Mesodermal cell (in vitro differentiated cells): ENCODE results near the gene ABHD14A. TPM values are rescaled to one million over a fixed set of nuclear protein-coding genes. Genes with fewer than 3 reads are reported as not detected.
A peak's percentile ranks its signal among the peaks of the same experiment; 100 is the strongest.
"Not testable (repeated sequence)": the region's sequence is repeated elsewhere in the genome, so short reads cannot be mapped to it uniquely, and the experiment has no call there.

Experiments used
- H3K27ac ChIP-seq: 2 replicates; pipeline ENCODE4 v1.7.0; 2013; ENCODE audit warnings: mild to moderate bottlenecking, low read depth, low read length, moderate library complexity; ENCODE audit not compliant: severe bottlenecking
- H3K36me3 ChIP-seq: 2 replicates; pipeline ENCODE4 v1.7.1; 2013; ENCODE audit warnings: mild to moderate bottlenecking, low read length, moderate library complexity; ENCODE audit not compliant: control insufficient read depth, insufficient read depth
- H3K4me1 ChIP-seq: one replicate; pipeline ENCODE4 v1.7.1; 2013; ENCODE audit warnings: mild to moderate bottlenecking, low read length; ENCODE audit not compliant: insufficient read depth, control insufficient read depth, poor library complexity, severe bottlenecking
- H3K4me3 ChIP-seq: 2 replicates; pipeline ENCODE4 v1.7.0; 2013; ENCODE audit warnings: low read length, control low read depth, mild to moderate bottlenecking; ENCODE audit not compliant: insufficient read depth, poor library complexity, severe bottlenecking; ENCODE audit errors: extremely low read depth
- H3K9me3 ChIP-seq: 2 replicates; pipeline ENCODE4 v1.7.1; 2013; ENCODE audit warnings: mild to moderate bottlenecking, low read length, moderate library complexity; ENCODE audit not compliant: control insufficient read depth
- WGBS, 2 experiments: methylation state at CpG; one replicate each; pipeline ENCODE4 v1.1.5; 2013; ENCODE audit warnings: missing lambda C conversion rate in 2 of 2; ENCODE audit not compliant: insufficient coverage in 2 of 2; 5-methylcytosine and 5-hydroxymethylcytosine counted together
- polyA plus RNA-seq, 2 experiments: library from polyadenylated mRNA; stranded (reverse); fragments of 50-300 nt; gene quantifications; one replicate each; pipeline ENCODE4 v1.2.3, GENCODE V29; 2013

ABHD14A gene
- 16.5 TPM for polyA plus RNA-seq (2013, experiment 1 of 2)
- polyA plus RNA-seq (2013, experiment 2 of 2): 13.2 TPM

DNA sequence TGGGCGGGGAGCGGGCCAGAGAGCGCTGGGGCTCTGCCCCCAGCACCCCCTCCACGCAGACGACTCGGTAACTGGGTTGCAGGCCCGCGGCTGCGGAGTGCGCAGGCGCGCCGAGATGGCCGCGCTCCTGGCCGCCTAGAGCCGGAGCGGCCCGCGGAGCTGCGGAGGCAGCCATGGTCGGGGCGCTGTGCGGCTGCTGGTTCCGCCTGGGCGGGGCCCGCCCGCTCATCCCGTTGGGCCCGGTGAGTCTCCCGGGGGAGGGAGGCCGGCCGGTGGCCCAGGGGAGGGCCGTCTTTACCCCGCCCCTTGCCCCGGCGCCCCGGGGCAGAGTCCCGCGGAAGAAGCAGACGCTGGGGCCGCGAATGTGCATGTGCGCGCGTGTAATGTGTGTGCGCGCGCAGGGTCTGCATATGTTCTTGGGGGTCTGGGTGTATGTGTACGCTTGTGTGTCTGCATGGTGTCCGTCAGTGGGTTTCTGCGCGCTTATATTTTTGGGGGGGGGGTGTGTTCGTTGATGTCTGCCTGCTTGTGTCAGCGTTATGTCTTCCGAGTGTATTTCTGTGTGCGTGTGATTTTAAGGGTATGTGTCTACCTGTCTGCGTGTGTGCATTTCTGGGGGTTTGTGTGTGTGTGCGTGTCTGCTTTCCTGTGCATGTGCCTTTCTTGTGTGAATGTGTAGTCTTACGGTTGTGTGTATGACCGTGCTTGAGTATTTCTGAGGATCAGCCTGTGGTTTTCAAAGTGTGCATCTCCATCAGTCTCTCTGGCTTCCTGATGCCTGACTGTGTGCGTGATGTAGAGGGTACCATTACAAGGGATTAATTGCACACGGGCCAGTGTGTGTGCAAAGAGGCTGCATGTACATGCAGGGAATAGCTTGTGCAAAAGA is at the start of gene ABHD14A:
Gene ABHD14A, plus strand, starts transcription at position 102 of the 889 bp plus-strand sequence. Its CDS starts 72 bp downstream, at position 174.
- Histone ChIP-seq H3K9me3 (no peaks in the 10 kb centered on the region), H3K27ac (no peak within 1 kb of the TSS)
- 6 to 8% methylated on average over 44 to 49 of the region's 63 CpGs for WGBS, 2 experiments

DNA sequence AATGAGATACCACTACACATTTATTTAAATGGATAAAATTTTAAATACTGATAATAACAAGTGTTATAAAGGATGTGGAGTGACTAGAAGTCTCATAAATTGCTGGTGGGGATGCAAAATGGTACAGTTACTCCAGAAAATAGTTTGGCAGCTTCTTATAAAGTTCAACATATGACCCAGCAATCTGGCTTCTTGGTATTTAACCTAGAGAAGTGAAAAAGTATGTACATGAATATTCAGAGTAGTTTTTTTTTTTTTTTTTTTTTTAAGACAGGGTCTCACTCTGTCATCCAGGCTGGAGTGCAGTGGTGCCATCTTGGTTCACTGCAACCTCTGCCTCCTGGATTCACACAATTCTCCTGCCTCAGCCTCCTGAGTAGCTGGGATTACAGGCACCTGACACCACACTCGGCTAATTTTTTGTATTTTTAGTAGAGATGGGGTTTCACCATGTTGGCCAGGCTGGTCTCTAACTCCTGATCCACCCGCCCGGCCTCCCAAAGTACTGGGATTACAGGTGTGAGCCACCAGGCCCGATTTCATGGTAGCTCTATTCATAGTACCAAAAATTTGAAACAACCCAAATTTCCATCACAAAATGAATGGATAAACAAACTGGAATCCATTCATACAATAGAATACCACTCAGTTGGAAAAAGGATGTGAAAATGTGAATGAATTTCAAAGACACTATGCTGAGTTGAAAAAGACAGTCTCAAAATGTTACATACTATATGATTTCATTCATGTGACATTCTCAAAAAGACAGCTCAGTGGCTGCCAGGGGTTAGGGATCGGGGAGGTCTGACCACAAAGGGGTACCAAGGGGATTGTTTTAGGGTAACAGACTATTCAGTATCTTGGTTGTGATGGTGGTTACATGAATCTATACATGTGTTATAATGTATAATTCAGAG is 47.5 kb upstream of the ABHD14A start:
- Histone ChIP-seq H3K9me3 (no peaks in the 10 kb centered on the region), H3K36me3 (peaks cover under 1% of the 10 kb centered on the region), H3K4me3 (no peak overlapping the region), H3K27ac (no peak overlapping the region), H3K4me1 (no peaks in the 10 kb centered on the region)
- 92 to 100% methylated on average over 2 to 4 of the region's 5 CpGs for WGBS, 2 experiments

More for the DNA sequence above, at the start of gene ABHD14A:
- Histone ChIP-seq H3K4me3 (peak within 1 kb of the TSS; percentile 54), H3K4me1 (peaks cover 22% of the 10 kb centered on the region), H3K36me3 (peaks cover 1% of the 10 kb centered on the region)

DNA sequence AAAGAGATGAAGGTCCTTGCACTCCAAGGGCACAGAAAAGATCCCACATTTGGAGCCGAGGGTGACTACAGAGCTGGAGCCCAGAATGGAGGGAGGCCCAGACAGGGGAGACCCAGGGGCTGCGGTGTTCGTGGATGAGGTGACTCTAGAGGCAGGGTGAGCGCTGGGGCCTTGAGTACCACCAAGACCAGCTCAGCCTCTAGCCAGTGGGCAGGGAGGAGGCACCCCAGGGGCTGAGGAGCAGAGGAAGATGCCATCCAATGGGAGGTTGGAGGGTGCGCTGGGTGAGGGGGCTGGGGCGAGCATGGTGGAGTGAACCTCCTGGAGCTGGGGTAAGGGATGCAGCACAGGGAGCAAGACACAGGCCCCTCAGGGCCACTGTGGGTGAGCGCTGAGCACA is 46.4 kb upstream of the ABHD14A start:
- no peak overlapping the region for H3K4me3 ChIP-seq

DNA sequence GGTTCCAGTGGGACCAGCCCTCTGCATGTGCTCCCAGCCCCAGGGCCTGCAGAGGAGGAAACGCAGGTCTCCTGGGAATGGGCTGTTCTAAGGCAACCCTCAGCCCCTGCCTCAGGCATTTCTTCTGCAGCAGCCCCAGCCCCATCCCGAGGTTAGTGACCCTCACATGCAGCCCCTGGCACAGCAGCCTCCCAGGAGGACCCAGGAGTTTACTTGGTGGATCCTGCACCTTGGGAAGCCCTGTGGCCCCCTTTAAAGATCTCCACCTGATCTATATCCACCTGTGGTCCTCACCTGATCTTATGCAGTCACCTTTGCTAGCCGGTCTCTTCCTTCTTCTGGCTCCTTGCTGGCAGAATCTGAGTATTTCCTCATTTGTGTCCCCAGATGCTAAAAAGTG is 45.9 kb upstream of the ABHD14A start:
- WGBS, 2 experiments: 88 to 90% methylated on average over 3 of the region's 3 CpGs
- H3K27ac ChIP-seq, H3K9me3 ChIP-seq, H3K4me3 ChIP-seq, H3K4me1 ChIP-seq: not testable (repeated sequence)
- peaks cover 17% of the 10 kb centered on the region for H3K36me3 ChIP-seq

More for the DNA sequence above, 46.4 kb upstream of the ABHD14A start:
- H3K27ac ChIP-seq: no peak overlapping the region
- H3K4me1 ChIP-seq: no peaks in the 10 kb centered on the region
- peaks cover 12% of the 10 kb centered on the region for H3K36me3 ChIP-seq
- no peaks in the 10 kb centered on the region for H3K9me3 ChIP-seq
- WGBS, 2 experiments: 94% methylated on average over 3 to 6 of the region's 7 CpGs

DNA sequence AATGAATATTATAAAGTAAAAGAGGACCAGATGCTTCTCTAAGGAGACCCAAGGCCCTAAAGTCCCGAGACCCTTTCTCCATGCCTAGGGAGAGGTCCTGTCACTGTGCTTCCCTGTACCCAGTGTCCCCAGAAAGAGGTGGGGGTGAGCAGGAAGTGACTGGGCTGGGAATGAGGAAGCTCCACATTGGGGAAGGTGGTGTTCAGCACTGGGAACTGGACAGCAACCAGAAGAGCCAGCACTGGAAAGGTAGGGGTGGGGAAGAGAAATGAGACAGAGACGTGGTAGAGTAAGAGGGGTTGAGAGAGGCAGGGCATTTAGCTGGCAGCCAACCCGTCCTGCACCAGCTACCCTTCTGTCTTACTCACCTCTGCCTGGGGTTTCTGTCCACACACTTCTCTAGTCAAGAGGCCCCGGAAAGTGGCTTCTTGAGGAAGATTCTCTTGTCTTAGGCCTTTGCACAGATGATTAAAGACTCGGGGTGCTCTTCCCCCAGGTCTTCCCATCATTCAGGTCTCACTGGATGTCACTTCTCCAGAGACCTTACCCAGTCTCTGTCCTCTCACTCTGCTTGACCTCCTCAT is 45.4 kb upstream of the ABHD14A start:
- Histone ChIP-seq H3K9me3 (no peaks in the 10 kb centered on the region), H3K36me3 (peaks cover 23% of the 10 kb centered on the region), H3K4me1 (no peaks in the 10 kb centered on the region), H3K4me3 (no peak overlapping the region), H3K27ac (no peak overlapping the region)
- WGBS, 2 experiments: 79 to 88% methylated on average over 4 of the region's 5 CpGs

DNA sequence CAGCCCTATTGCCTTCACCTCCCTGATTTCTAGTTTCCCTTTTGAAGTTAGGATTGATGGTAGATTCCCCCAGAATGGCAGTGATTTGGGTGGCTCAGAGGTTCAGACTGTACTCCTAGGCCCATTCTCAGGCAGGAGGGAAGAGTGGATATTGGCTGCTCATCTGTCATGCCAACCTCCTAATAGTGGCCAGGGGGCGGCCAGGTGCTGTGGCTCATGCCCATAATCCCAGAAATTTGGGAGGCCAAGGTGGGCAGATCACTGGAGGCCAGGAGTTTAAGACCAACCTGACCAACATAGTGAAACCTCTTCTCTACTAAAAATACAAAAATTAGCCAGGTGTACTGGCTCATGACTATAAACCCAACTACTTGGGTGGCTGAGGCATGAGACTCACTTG is 44.4 kb upstream of the ABHD14A start:
- Histone ChIP-seq H3K9me3 (no peaks in the 10 kb centered on the region), H3K4me1 (no peaks in the 10 kb centered on the region), H3K36me3 (peaks cover 32% of the 10 kb centered on the region), H3K27ac (no peak overlapping the region), H3K4me3 (no peak overlapping the region)
- WGBS, 2 experiments: 90% methylated on average over 1 of the region's 1 CpG; no CpG with 5 or more reads in 1 of the 2 experiments

DNA sequence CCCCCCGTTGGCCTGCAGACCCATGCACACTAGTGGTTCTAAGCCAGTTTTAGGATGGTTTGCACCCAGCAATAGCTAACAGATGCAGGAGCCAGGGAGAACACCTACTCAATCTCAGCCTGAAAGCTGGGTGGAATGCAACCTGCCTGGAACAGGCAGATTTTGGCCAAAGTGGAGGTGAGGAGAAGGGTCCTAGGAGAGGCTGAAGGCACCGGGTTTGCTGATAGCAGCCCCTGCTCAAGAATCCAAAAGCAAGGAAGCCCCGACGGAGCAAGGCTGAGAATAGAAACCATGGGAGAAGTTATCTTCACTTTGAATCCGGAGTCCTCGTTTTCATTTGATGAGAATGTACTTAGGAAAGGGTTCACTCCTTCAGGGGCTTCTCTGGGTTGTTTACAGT is 43.1 kb upstream of the ABHD14A start:
- 91 to 96% methylated on average over 5 of the region's 6 CpGs for WGBS, 2 experiments
- Histone ChIP-seq H3K4me1 (no peaks in the 10 kb centered on the region), H3K9me3 (no peaks in the 10 kb centered on the region), H3K27ac (no peak overlapping the region), H3K36me3 (peaks cover 45% of the 10 kb centered on the region), H3K4me3 (no peak overlapping the region)

DNA sequence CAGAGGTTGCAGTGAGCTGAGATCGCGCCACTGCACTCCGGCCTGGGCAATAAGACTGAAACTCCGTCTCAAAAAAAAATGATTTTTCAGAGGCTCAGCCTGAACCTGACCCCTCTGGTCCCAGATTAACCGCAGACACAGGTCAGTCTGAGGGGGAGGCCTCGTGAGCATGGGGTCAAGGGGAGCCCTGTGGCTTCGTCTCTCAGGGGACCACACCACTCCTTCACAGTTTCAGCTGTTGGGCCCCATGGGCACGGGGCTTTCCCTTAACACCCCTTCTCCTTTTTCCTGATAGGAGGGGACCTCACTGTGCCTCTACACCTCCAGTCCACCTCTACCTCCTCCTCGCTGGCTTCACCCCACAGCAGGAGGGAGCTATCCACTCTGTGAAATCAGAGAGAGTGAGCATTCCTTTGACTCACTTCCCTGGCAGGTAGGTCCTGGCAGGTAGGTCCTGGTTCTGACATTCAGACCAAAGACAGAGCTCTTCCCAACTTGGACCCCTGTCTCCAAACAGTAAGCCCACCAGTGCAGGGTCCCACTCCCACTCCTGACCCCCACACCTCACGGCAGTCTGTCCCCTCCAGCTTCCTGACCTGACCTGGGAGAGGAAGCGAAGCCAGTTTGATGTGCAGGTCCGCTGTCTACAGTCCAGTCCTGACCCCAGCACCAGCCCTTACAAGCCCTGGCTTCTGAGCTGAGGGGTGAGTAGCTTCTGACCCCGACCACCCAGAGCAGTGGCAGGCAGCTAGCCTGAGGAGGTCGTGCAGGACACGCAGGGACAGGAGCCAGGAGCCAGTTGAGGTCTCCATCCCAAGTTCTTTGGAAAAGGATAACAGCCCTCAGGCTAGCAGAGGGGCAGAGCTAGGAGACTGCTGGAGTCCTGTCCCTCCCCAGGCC is 42.1 kb upstream of the ABHD14A start:
- H3K36me3 ChIP-seq: peaks cover 55% of the 10 kb centered on the region
- H3K9me3 ChIP-seq: no peaks in the 10 kb centered on the region
- no peaks in the 10 kb centered on the region for H3K4me1 ChIP-seq
- no peak overlapping the region for H3K4me3 ChIP-seq
- WGBS, 2 experiments: 91 to 94% methylated on average over 10 to 13 of the region's 15 CpGs
- no peak overlapping the region for H3K27ac ChIP-seq

DNA sequence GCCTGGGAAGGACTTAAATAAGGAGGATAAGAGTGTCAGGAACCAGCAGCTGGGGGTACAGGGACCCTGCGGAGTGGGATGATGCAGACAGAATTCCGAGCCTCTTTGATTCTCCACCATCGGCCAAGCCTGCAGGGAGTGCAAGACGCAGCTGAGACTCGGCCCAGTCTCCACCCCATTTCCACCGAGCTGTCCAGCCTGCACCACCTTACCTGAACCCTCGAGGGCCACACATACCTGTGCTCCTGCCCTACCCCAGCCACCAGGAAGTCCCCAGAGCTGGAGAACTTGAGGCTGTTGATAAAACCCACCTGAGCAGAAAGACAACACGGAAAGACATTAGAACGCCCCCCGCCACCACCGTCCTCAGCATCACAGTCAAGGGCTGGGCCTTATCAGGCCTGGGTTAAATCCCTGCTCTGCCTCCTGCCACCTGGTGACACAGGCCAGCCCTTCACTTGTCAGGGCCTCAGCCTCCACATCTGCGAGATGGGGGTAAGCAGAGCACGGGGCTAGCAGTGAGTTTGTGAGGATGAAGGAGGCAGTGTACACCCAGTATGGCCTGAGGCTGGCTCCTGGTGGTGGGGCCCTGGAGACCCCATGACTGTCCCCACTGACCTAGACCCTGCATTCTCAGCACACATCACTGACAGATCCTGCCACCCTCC is 41.3 kb upstream of the ABHD14A start:
- H3K4me1 ChIP-seq: no peaks in the 10 kb centered on the region
- peaks cover 63% of the 10 kb centered on the region for H3K36me3 ChIP-seq
- no peak overlapping the region for H3K4me3 ChIP-seq
- no peaks in the 10 kb centered on the region for H3K9me3 ChIP-seq
- no peak overlapping the region for H3K27ac ChIP-seq
- 92 to 93% methylated on average over 12 to 13 of the region's 13 CpGs for WGBS, 2 experiments
